GM21423 (cell line): ENCODE measurements around the gene FGF19.

Experiments
- ATAC-seq: cut with Tn5 transposase; IDR thresholded peaks from one replicate; pipeline ENCODE4 v1.9.1; 2021; ENCODE audit warnings: mild to moderate bottlenecking, moderate library complexity; ENCODE audit not compliant: unreplicated experiment

The FGF19 gene

GRCh38 chr11:69657911-69658625 lies 45.8 kb downstream of the FGF19 start:
- no peak for ATAC-seq

GRCh38 chr11:69657456-69657910 lies 46.3 kb downstream of the FGF19 start:
- no peak for ATAC-seq

- no peak for ATAC-seq
Observed at GRCh38 chr11:69656536-69657455, 47.0 kb downstream of the FGF19 start.

- no peak for ATAC-seq
Observed at GRCh38 chr11:69655479-69656428, 48.1 kb downstream of the FGF19 start.

GRCh38 chr11:69654660-69655478 lies 49.0 kb downstream of the FGF19 start:
- ATAC-seq: no peak

- ATAC-seq: no peak
Observed at GRCh38 chr11:69654001-69654659, 49.7 kb downstream of the FGF19 start.

- ATAC-seq: no peak
Observed at GRCh38 chr11:69653406-69653960, 50.3 kb downstream of the FGF19 start.

- ATAC-seq: no peak
Observed at GRCh38 chr11:69652999-69653398, 50.8 kb downstream of the FGF19 start.

- ATAC-seq: no peak
Observed at GRCh38 chr11:69651834-69652620, 51.8 kb downstream of the FGF19 start.

GRCh38 chr11:69650832-69651344 lies 52.9 kb downstream of the FGF19 start:
- ATAC-seq: no peak

- ATAC-seq: no peak
Observed at GRCh38 chr11:69650081-69650831, 53.6 kb downstream of the FGF19 start.

- ATAC-seq: no peak
Observed at GRCh38 chr11:69649576-69649900, 54.3 kb downstream of the FGF19 start.

GRCh38 chr11:69648679-69649575 lies 54.9 kb downstream of the FGF19 start:
- ATAC-seq: no peak
